Measurements from ENCODE around the gene SPOCK3. TPM values are rescaled to one million over a fixed set of nuclear protein-coding genes. Genes with fewer than 3 reads are reported as not detected.

The SPOCK3 gene
- total RNA-seq, 4 donors from 2014 or later = not detected

DNA sequence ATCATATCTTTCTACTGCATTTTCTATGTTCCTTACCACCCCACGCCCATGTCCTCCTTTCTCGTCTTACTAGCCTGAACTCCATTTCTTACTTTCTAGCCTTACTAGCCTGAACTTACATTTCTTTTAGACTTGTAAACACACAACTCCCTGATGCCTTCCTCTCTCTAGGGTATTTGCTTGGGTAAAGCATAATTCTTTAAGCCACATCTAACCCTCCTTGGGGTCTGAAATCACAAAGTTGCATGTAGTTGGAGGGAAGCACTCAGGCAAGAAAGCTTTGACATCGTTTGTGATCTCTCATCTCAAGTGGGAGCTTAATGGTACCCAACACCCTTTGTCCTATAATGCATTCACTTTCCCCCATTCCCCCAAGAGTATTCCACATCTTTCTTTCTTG, 124.4 kb downstream of the SPOCK3 start:
- DNase-seq (ENCODE audit: low spot score) (no peak), ATAC-seq (ENCODE audit: low FRiP score) (no peak)
- TF ChIP-seq, protein P1, sequence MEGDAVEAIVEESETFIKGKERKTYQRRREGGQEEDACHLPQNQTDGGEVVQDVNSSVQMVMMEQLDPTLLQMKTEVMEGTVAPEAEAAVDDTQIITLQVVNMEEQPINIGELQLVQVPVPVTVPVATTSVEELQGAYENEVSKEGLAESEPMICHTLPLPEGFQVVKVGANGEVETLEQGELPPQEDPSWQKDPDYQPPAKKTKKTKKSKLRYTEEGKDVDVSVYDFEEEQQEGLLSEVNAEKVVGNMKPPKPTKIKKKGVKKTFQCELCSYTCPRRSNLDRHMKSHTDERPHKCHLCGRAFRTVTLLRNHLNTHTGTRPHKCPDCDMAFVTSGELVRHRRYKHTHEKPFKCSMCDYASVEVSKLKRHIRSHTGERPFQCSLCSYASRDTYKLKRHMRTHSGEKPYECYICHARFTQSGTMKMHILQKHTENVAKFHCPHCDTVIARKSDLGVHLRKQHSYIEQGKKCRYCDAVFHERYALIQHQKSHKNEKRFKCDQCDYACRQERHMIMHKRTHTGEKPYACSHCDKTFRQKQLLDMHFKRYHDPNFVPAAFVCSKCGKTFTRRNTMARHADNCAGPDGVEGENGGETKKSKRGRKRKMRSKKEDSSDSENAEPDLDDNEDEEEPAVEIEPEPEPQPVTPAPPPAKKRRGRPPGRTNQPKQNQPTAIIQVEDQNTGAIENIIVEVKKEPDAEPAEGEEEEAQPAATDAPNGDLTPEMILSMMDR (IDR thresholded peaks at IDR 0.05) = no peak

DNA sequence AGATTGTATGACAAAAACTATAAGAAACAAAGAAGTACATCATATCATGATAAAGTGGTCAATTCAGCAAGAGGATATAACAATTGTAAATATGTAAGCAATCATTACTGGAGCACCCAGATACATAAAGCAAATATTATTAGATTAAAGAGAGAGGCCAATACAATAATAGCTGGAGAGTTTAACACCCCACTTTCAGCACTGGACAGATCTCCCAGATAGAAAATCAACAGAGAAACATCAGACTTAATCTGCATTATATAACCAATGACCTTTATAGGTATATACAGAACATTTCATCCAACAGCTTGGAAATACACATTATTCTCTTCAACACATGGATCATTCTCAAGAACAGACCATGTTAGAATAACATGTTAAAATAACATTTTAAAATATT, 128.4 kb downstream of the SPOCK3 start:
- TF ChIP-seq, protein P1 (IDR thresholded peaks at IDR 0.05) = no peak
- ATAC-seq (ENCODE audit: low FRiP score) (no peak), DNase-seq (ENCODE audit: low spot score) (no peak)

DNA sequence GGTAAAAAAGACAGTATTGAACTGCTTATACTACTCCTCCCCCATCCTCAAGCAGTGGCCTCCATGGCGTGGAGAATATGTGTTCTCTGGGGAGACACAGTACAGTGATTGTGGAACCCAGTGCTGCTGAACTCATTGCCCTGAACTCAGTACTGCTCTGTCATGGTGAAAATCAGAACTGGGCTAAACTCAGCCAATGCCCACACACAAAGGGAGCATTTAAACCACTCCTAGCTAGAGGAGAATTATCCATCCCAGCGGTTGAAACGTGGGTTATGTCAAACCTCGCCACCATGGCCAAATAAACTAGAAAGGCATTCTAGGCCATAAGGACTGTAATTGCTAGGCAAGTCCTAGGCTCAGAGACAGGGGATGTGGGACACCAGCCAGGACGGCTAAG, 131.8 kb downstream of the SPOCK3 start:
- no peak for DNase-seq (ENCODE audit: low spot score)
- TF ChIP-seq, protein P1 (IDR thresholded peaks at IDR 0.05) = no peak
- ATAC-seq (ENCODE audit: low FRiP score) = no peak

DNA sequence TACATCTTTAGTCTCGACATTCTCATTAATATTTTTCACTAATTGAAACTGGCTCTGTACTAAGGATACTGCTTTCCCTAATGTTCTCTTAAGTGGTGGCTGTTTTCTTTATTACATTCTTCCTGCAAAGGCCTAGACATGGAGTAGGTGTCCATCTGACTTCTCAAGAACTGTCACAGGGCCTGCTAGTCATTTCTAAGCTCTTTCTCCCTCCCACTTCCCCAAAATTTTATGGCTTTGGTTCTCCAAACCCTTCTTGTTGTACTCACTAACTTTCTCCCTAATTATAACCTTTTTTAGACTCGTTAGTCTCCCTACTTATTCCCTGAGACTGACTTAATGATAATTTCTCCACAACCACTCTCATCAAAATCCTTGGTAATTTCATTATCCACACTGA, 133.3 kb downstream of the SPOCK3 start:
- DNase-seq (ENCODE audit: low spot score) (no peak), ATAC-seq (ENCODE audit: low FRiP score) (no peak)
- TF ChIP-seq, protein P1 (IDR thresholded peaks at IDR 0.05) = no peak

DNA sequence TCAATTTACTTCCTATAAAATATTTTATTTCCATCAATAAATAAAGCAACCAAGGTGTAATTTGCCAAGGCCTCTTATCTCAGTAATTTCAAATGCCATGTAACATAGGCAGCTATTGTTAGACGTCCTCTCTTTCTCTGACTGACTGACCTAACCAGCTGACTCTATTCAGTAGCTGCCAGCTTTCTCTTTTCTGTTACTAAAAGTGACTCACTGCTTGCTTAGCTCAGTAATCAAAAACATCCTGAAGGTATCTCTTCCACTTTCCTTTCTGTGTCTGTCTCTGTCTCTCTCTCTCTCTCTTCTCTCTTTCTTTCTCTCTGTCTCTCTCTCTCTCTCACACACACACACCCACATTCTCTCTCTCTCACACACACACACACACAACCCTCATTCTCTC, 134.2 kb downstream of the SPOCK3 start:
- no peak for ATAC-seq (ENCODE audit: low FRiP score)
- TF ChIP-seq, protein P1 (IDR thresholded peaks at IDR 0.05) = no peak
- no peak for DNase-seq (ENCODE audit: low spot score)

DNA sequence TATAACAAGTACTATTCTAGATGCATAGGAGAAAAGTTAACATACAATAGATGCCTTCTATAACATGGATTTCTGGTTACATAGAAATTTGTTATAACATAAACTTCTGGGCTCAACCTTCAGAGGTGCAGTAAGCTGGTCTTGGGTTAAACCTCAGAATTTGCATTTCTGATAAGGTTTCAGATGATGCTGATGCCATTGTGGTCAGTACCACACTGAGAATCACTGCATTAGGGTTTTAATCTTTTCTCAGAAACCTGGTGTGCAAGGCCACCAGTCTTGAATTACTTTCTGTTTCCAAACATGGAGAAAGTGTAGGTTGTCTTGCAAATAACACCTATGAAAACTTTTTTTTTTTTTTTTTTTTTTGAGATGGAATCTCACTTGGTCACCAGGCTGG, 146.2 kb downstream of the SPOCK3 start:
- DNase-seq (ENCODE audit: low spot score) = no peak
- ATAC-seq (ENCODE audit: low FRiP score) = no peak
- TF ChIP-seq, protein P1 (IDR thresholded peaks at IDR 0.05) = no peak

DNA sequence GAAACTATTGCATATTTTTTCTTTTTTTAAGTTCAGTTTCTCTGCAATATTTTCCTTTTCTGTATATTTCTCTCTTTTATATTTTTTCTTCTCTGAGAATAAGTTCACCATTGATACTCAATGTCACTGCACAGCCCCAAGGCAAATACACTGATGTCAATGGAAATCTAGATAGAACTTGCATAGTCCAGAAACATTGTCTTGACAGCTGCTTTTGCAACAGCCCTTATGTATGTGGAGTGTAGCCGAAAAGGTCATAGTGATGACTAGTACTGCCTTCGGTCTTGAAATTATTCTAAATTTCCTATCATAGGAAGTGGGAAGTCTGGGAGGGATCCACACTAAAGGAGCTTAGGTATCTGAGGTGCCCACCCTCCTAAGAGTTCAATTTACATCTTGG, 150.0 kb downstream of the SPOCK3 start:
- DNase-seq (ENCODE audit: low spot score) (no peak), ATAC-seq (ENCODE audit: low FRiP score) (no peak)
- TF ChIP-seq, protein P1 (IDR thresholded peaks at IDR 0.05) = no peak

All from omental fat pad (tissue), 4 donors.